ENCODE measurements around the gene LAMC1.

GRCh38 chr1:183002797-183003196, 20.4 kb upstream of the LAMC1 start:
- no peak for TF ChIP-seq SMC3 (IDR thresholded peaks at IDR 0.05; ENCODE audit: low read depth, low read length)
- TF ChIP-seq TAF1 (IDR thresholded peaks at IDR 0.05; ENCODE audit: borderline replicate concordance, low read depth, low read length), result no peak
- no peak for TF ChIP-seq RFX5 (IDR thresholded peaks at IDR 0.05; ENCODE audit: low read length)

Measured in SK-N-SH (cell line).